Gastrocnemius medialis (tissue), 4 donors: ENCODE measurements around the gene ZIC2. TPM values are rescaled to one million over a fixed set of nuclear protein-coding genes. Genes with fewer than 3 reads are reported as not detected.

Source experiments
- ATAC-seq, 2 donors: fragments of 150-250 bp; one replicate each; pipeline ENCODE4 v1.9.1; 2016
- DNase-seq, 2 donors: peaks; one replicate each; pipeline ENCODE4 v3.0.0-alpha.2; 2019
- H3K27ac ChIP-seq, 4 donors: fragments of 200-600 bp; sonication (generic); 1 replicate in 1 of 4; 2 replicates in 3 of 4; pipeline ENCODE4 v1.5.1; 2016 to 2018; ENCODE audit warnings: mild to moderate bottlenecking in 2 of 4, moderate library complexity in 1 of 4
- H3K27me3 ChIP-seq, 3 donors: fragments of 200-600 bp; sonication (generic) in 2 of 3; 1 replicate in 1 of 3; 2 replicates in 2 of 3; pipeline versions ENCODE4 v1.5.1 to v1.6.0; 2016 to 2019; ENCODE audit warnings: mild to moderate bottlenecking in 1 of 3, moderate library complexity in 1 of 3
- H3K36me3 ChIP-seq, 2 donors: fragments of 200-600 bp; sonication (generic) in 1 of 2; one replicate each; pipeline ENCODE4 v1.5.1; 2017 to 2018
- H3K4me1 ChIP-seq, 2 donors: fragments of 200-600 bp; sonication (generic) in 1 of 2; one replicate each; pipeline ENCODE4 v1.5.1; 2016 to 2017; ENCODE audit warnings: mild to moderate bottlenecking in 2 of 2
- H3K4me3 ChIP-seq, 4 donors: fragments of 200-600 bp; sonication (generic) in 3 of 4; 1 replicate in 1 of 4; 2 replicates in 3 of 4; pipeline ENCODE4 v1.5.1; 2016 to 2019; ENCODE audit warnings: mild to moderate bottlenecking in 2 of 4
- H3K9me3 ChIP-seq, 3 donors: fragments of 200-600 bp; sonication (generic) in 2 of 3; 1 replicate in 1 of 3; 2 replicates in 2 of 3; pipeline ENCODE4 v1.5.1; 2016 to 2019
- CTCF ChIP-seq, 5 experiments: fragments of 450-650 bp in 3 of 5; fragments of 200-600 bp in 2 of 5; sonication (generic) in 2 of 5; IDR thresholded peaks in 4 of 5; conservative IDR thresholded peaks in 1 of 5; 1 replicate in 4 of 5; 2 replicates in 1 of 5; pipeline ENCODE4 v1.5.1; 2016 to 2019; ENCODE audit warnings: antibody characterized with exemption in 5 of 5, mild to moderate bottlenecking in 3 of 5, moderate library complexity in 3 of 5
- POLR2A ChIP-seq, 2 donors: fragments of 450-650 bp; IDR thresholded peaks; one replicate each; pipeline ENCODE4 v1.6.1; 2017; ENCODE audit warnings: antibody characterized with exemption in 2 of 2, mild to moderate bottlenecking in 2 of 2, moderate library complexity in 2 of 2
- in situ Hi-C, 4 donors: fragments of 200-750 bp; cut with MboI; loops; one replicate each; pipeline versions ENCODE4 v1.15.0 to v1.8.0; 2017; ENCODE audit warnings: low sequenced_read_pairs in 4 of 4
- intact Hi-C: fragments of 100-400 bp; cut with DNase I; formaldehyde crosslinking; loops from one replicate; pipeline ENCODE4 v1.15.1; 2023; ENCODE audit warnings: low total_unique reads
- total RNA-seq, 4 donors: library from RNA; depleted of rRNA; stranded (reverse); fragments of >200 nt; gene quantifications; one replicate each; pipeline versions ENCODE4 v1.1.0 to v1.2.3, GENCODE V29; 2016

Gene ZIC2
- total RNA-seq, 4 donors from 2014 or later, result not detected

- Histone ChIP-seq H3K9me3 (no peaks in the 10 kb centered on the region), H3K27me3 (peaks cover 100% of the 10 kb centered on the region in 3 donors), H3K27ac (no peak overlapping the region), H3K4me1 (no peaks in the 10 kb centered on the region), H3K4me3 (no peak overlapping the region), H3K36me3 (no peaks in the 10 kb centered on the region)
- TF ChIP-seq POLR2A (IDR thresholded peaks at IDR 0.05) (no peak), CTCF (IDR thresholded peaks at IDR 0.05 in 4 of 5, conservative IDR thresholded peaks at IDR 0.05 in 1 of 5) (no peak)
- ATAC-seq, result no peak
- intact Hi-C loops, result loop anchor here (2.0 kb wide), 1 partner anchor 19 kb away; no protein-coding TSS in a partner anchor
- in situ Hi-C loops, result no loop called here
- no peak for DNase-seq
Measured at GRCh38 chr13:99991828-99992775, 10.5 kb downstream of the ZIC2 start.

- intact Hi-C loops, result loop anchor here (2.0 kb wide), 1 partner anchor 20 kb away; no protein-coding TSS in a partner anchor
- TF ChIP-seq POLR2A (IDR thresholded peaks at IDR 0.05), result no peak
- TF ChIP-seq CTCF (IDR thresholded peaks at IDR 0.05 in 4 of 5, conservative IDR thresholded peaks at IDR 0.05 in 1 of 5), result no peak
- Histone ChIP-seq H3K9me3 (no peaks in the 10 kb centered on the region), H3K4me1 (no peaks in the 10 kb centered on the region), H3K4me3 (no peak overlapping the region), H3K36me3 (no peaks in the 10 kb centered on the region), H3K27me3 (peaks cover 100% of the 10 kb centered on the region in 3 donors), H3K27ac (no peak overlapping the region)
- DNase-seq (no peak), ATAC-seq (no peak)
- in situ Hi-C loops, result no loop called here
Measured at GRCh38 chr13:99992949-99993351, 11.4 kb downstream of the ZIC2 start.

GRCh38 chr13:99993660-99994637, 12.4 kb downstream of the ZIC2 start:
- Histone ChIP-seq H3K36me3 (no peaks in the 10 kb centered on the region), H3K9me3 (no peaks in the 10 kb centered on the region), H3K27ac (no peak overlapping the region), H3K27me3 (peaks cover 91 to 100% (median 100%) of the 10 kb centered on the region in 3 donors), H3K4me3 (no peak overlapping the region), H3K4me1 (no peaks in the 10 kb centered on the region)
- in situ Hi-C loops, result no loop called here
- intact Hi-C loops, result loop anchor here (2.0 kb wide), 1 partner anchor 21 kb away; no protein-coding TSS in a partner anchor
- DNase-seq (no peak), ATAC-seq (no peak)
- TF ChIP-seq POLR2A (IDR thresholded peaks at IDR 0.05) (no peak), CTCF (IDR thresholded peaks at IDR 0.05 in 4 of 5, conservative IDR thresholded peaks at IDR 0.05 in 1 of 5) (no peak)

GRCh38 chr13:99994638-99995020, 13.0 kb downstream of the ZIC2 start:
- Histone ChIP-seq H3K4me1 (no peaks in the 10 kb centered on the region), H3K9me3 (no peaks in the 10 kb centered on the region), H3K36me3 (no peaks in the 10 kb centered on the region), H3K27me3 (peaks cover 84 to 97% (median 96%) of the 10 kb centered on the region in 3 donors), H3K4me3 (no peak overlapping the region), H3K27ac (no peak overlapping the region)
- TF ChIP-seq POLR2A (IDR thresholded peaks at IDR 0.05) (no peak), CTCF (IDR thresholded peaks at IDR 0.05 in 4 of 5, conservative IDR thresholded peaks at IDR 0.05 in 1 of 5) (no peak)
- no peak for ATAC-seq
- intact Hi-C loops (loop anchor here (5.0 kb wide), 1 partner anchor 37 kb away; no protein-coding TSS in a partner anchor), in situ Hi-C loops (no loop called here)
- DNase-seq, result no peak
